HEK293 (cell line): ENCODE measurements around the gene LGALS13.

ENCODE experiments used
- CTCF ChIA-PET: fragments of 350-600 bp; formaldehyde crosslinking; extraction: SDS; loops from one replicate; lab custom pipeline; 2021; ENCODE audit warnings: antibody characterized with exemption; lab: Yijun Ruan, JAX
- POLR2A ChIA-PET: fragments of 300-600 bp; formaldehyde crosslinking; extraction: SDS; loops from one replicate; lab custom pipeline; 2020; ENCODE audit warnings: antibody characterized with exemption, inconsistent platforms; lab: Yijun Ruan, JAX
- H3K27ac ChIP-seq: fragments of 200-500 bp; sonication (Bioruptor generic); 2 replicates; pipeline ENCODE4 v1.5.1; 2014; ENCODE audit warnings: low read depth, low read length, control low read depth, inconsistent platforms; ENCODE audit errors: extremely low read depth
- H3K36me3 ChIP-seq, 2 experiments: fragments of 200-500 bp in 1 of 2; sonication (Bioruptor generic) in 1 of 2; 1 replicate in 1 of 2; 2 replicates in 1 of 2; pipeline ENCODE4 v1.5.1; 2014 to 2017; ENCODE audit warnings: inconsistent platforms in 2 of 2, low read length in 2 of 2; ENCODE audit not compliant: control insufficient read depth in 2 of 2, insufficient read depth in 1 of 2
- H3K4me1 ChIP-seq: fragments of 200-500 bp; sonication (Bioruptor generic); 2 replicates; pipeline ENCODE4 v1.5.1; 2014; ENCODE audit warnings: mild to moderate bottlenecking, low read length, inconsistent platforms; ENCODE audit not compliant: control insufficient read depth, insufficient read depth
- H3K4me3 ChIP-seq: 2 replicates; pipeline ENCODE4 v1.5.1; 2011; ENCODE audit warnings: low read depth, mild to moderate bottlenecking, control low read depth, low read length, moderate library complexity
- H3K9me3 ChIP-seq: fragments of 200-500 bp; sonication (Bioruptor generic); 2 replicates; pipeline ENCODE4 v1.5.1; 2014; ENCODE audit warnings: low read depth, low read length, inconsistent platforms; ENCODE audit not compliant: control insufficient read depth, insufficient read depth
- KLF10 ChIP-seq: fragments of 450-650 bp; IDR thresholded peaks from 2 replicates; pipeline ENCODE4 v1.5.1; 2018; ENCODE audit warnings: missing biosample characterization, mild to moderate bottlenecking, missing genetic modification characterization
- SCRT1 ChIP-seq: fragments of 450-650 bp; formaldehyde crosslinking; IDR thresholded peaks from 2 replicates; pipeline ENCODE4 v1.5.1; 2016; ENCODE audit warnings: missing biosample characterization, missing genetic modification characterization, borderline replicate concordance
- SETDB1 ChIP-seq: IDR thresholded peaks from one replicate; pipeline ENCODE4 v1.6.1; 2017; ENCODE audit warnings: mild to moderate bottlenecking, low read length, moderate library complexity, mixed read lengths; ENCODE audit not compliant: insufficient read length
- ZBTB17 ChIP-seq: fragments of 450-650 bp; formaldehyde crosslinking; IDR thresholded peaks from 2 replicates; pipeline ENCODE4 v1.5.1; 2016; ENCODE audit warnings: missing biosample characterization, missing genetic modification characterization
- ZFP3 ChIP-seq: fragments of 450-650 bp; formaldehyde crosslinking; IDR thresholded peaks from 2 replicates; pipeline ENCODE4 v1.5.1; 2016; ENCODE audit warnings: low read depth, missing biosample characterization, missing genetic modification characterization
- ZFP41 ChIP-seq: fragments of 450-650 bp; formaldehyde crosslinking; IDR thresholded peaks from 2 replicates; pipeline ENCODE4 v1.5.1; 2016; ENCODE audit warnings: missing biosample characterization, missing genetic modification characterization, borderline replicate concordance
- ZFP69B ChIP-seq: fragments of 450-650 bp; formaldehyde crosslinking; IDR thresholded peaks from 2 replicates; pipeline ENCODE4 v1.5.1; 2016; ENCODE audit warnings: missing biosample characterization, missing genetic modification characterization
- ZNF132 ChIP-seq: fragments of 450-650 bp; formaldehyde crosslinking; IDR thresholded peaks from 2 replicates; pipeline ENCODE4 v1.5.1; 2017; ENCODE audit warnings: missing biosample characterization, missing genetic modification characterization, borderline replicate concordance
- ZNF266 ChIP-seq: fragments of 450-650 bp; formaldehyde crosslinking; IDR thresholded peaks from 2 replicates; pipeline ENCODE4 v1.5.1; 2016; ENCODE audit warnings: missing biosample characterization, missing genetic modification characterization, low read depth
- ZNF335 ChIP-seq: fragments of 450-650 bp; formaldehyde crosslinking; conservative IDR thresholded peaks from 2 replicates; pipeline ENCODE4 v1.5.1; 2016; ENCODE audit warnings: missing biosample characterization, missing genetic modification characterization
- ZNF37A ChIP-seq: fragments of 450-650 bp; IDR thresholded peaks from 2 replicates; pipeline ENCODE4 v1.5.1; 2018; ENCODE audit warnings: missing biosample characterization, missing genetic modification characterization
- ZNF394 ChIP-seq: fragments of 450-650 bp; formaldehyde crosslinking; IDR thresholded peaks from 2 replicates; pipeline ENCODE4 v1.5.1; 2016; ENCODE audit warnings: missing biosample characterization, missing genetic modification characterization, mild to moderate bottlenecking, moderate library complexity, borderline replicate concordance
- ZNF544 ChIP-seq: fragments of 450-650 bp; formaldehyde crosslinking; IDR thresholded peaks from 2 replicates; pipeline ENCODE4 v1.5.0; 2017; ENCODE audit warnings: missing biosample characterization, missing genetic modification characterization
- ZNF555 ChIP-seq: fragments of 450-650 bp; formaldehyde crosslinking; conservative IDR thresholded peaks from 2 replicates; pipeline ENCODE4 v1.5.1; 2017; ENCODE audit warnings: missing biosample characterization, mild to moderate bottlenecking, missing genetic modification characterization, inconsistent platforms
- ZNF571 ChIP-seq: fragments of 450-650 bp; formaldehyde crosslinking; IDR thresholded peaks from 2 replicates; pipeline ENCODE4 v1.5.0; 2017; ENCODE audit warnings: missing biosample characterization, missing genetic modification characterization
- ZNF664 ChIP-seq: fragments of 450-650 bp; formaldehyde crosslinking; IDR thresholded peaks from 2 replicates; pipeline ENCODE4 v1.5.1; 2016; ENCODE audit warnings: missing biosample characterization, missing genetic modification characterization
- ZSCAN30 ChIP-seq: fragments of 450-650 bp; IDR thresholded peaks from 2 replicates; pipeline ENCODE4 v1.5.1; 2018; ENCODE audit warnings: missing biosample characterization, mild to moderate bottlenecking, missing genetic modification characterization, moderate library complexity
- TF ChIP-seq, protein P1 (sequence below): fragments of 450-650 bp; formaldehyde crosslinking; IDR thresholded peaks from 2 replicates; pipeline ENCODE4 v1.5.1; 2016; ENCODE audit warnings: missing biosample characterization, missing genetic modification characterization

LGALS13 gene, protein sequence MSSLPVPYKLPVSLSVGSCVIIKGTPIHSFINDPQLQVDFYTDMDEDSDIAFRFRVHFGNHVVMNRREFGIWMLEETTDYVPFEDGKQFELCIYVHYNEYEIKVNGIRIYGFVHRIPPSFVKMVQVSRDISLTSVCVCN

DNA sequence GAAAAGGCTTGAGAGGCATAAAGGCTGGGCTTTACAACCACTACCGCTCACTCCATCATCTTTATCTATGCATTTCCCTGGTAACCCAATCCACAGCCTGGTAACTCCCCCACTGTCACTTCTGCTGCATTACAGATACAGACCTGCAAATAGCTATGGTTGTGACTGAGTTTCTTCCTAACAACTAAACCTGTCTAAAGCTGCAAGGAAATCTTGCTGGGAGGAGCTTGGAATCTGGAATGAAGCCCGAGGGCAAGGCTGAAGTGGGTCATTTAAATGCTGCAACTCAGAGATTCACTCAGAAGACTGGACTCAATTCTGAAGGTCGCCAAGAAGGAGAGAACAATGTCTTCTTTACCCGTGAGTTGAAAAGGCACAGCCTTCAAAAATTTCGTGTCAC lies at the start of gene LGALS13:
Gene LGALS13, plus strand, starts transcription at position 301 of the 400 bp plus-strand sequence. Its CDS starts 45 bp downstream, at position 346.
- Histone ChIP-seq H3K36me3 (no peaks in the 10 kb centered on the region; a peak in 1 of 3 replicates), H3K27ac (no peak within 1 kb of the TSS), H3K9me3 (peaks cover 22% of the 10 kb centered on the region), H3K4me1 (no peaks in the 10 kb centered on the region), H3K4me3 (no peak within 1 kb of the TSS)
- ChIA-PET POLR2A (no interaction called here), CTCF (no interaction called here)
- TF ChIP-seq ZNF544 = no peak
- no peak for TF ChIP-seq ZNF132
- TF ChIP-seq SETDB1 = no peak
- no peak for TF ChIP-seq ZNF266 (tag by site-specific recombination)
- TF ChIP-seq ZFP41 (tag by site-specific recombination) = no peak

DNA sequence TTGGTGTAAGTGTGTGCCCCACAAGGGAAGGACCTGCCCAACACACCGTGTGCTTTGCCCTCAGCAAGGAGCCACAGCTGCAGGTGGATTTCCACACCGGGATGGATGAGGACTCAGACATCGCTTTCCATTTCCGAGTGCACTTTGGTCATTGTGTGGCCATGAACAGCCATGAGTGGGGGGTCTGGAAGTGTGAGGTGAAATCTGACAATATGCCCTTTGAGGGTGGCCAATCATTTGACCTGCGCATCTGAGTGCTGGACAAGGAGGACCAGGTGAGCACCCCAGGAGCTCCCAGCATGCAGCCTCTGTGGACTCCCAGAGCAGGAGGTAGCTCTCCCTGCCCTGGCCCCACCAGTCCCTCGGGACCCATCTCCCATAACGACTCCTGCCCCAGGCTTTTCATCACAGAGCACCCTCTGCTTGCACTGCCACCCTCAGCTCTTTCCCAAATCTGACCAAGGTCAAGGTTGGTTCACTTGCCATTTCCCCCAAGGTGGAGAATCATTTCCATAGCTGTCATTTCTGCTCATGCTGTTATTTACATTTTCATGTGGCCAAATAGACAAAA lies 49.2 kb upstream of the LGALS13 start:
- Histone ChIP-seq H3K4me3 (no peak overlapping the region), H3K9me3 (no peaks in the 10 kb centered on the region), H3K27ac (no peak overlapping the region), H3K4me1 (peaks cover 15% of the 10 kb centered on the region), H3K36me3 (no peaks in the 10 kb centered on the region; a peak in 1 of 3 replicates)
- ChIA-PET POLR2A (interaction anchor here (0.5 to 0.6 kb wide), 2 partner anchors 20 to 98 kb away, joined by 4 read pairs; partner anchors contain the start of gene EID2B), CTCF (interaction anchor here (0.6 to 7.9 kb wide), 15 partner anchors 8 to 1803 kb away, joined by 3 to 148 read pairs (median 3); partner anchors contain the start of genes EID2B, MED29 and PAF1)
- TF ChIP-seq, protein P1, sequence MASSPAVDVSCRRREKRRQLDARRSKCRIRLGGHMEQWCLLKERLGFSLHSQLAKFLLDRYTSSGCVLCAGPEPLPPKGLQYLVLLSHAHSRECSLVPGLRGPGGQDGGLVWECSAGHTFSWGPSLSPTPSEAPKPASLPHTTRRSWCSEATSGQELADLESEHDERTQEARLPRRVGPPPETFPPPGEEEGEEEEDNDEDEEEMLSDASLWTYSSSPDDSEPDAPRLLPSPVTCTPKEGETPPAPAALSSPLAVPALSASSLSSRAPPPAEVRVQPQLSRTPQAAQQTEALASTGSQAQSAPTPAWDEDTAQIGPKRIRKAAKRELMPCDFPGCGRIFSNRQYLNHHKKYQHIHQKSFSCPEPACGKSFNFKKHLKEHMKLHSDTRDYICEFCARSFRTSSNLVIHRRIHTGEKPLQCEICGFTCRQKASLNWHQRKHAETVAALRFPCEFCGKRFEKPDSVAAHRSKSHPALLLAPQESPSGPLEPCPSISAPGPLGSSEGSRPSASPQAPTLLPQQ = peak; percentile 67
- no peak for TF ChIP-seq ZNF664 (tag by site-specific recombination)
- no peak for TF ChIP-seq ZNF394
- no peak for TF ChIP-seq ZNF555 (tag by site-specific recombination)
- TF ChIP-seq ZNF335 (tag by site-specific recombination) = no peak
- TF ChIP-seq ZBTB17 (tag by site-specific recombination) = peak; percentile 62
- no peak for TF ChIP-seq ZSCAN30
- no peak for TF ChIP-seq SCRT1 (tag by site-specific recombination)
- no peak for TF ChIP-seq ZNF37A (tag by site-specific recombination)
- peak; percentile 68; the same call in 1 of the 2 replicates for TF ChIP-seq ZFP69B
- TF ChIP-seq KLF10 (tag by site-specific recombination) = no peak

DNA sequence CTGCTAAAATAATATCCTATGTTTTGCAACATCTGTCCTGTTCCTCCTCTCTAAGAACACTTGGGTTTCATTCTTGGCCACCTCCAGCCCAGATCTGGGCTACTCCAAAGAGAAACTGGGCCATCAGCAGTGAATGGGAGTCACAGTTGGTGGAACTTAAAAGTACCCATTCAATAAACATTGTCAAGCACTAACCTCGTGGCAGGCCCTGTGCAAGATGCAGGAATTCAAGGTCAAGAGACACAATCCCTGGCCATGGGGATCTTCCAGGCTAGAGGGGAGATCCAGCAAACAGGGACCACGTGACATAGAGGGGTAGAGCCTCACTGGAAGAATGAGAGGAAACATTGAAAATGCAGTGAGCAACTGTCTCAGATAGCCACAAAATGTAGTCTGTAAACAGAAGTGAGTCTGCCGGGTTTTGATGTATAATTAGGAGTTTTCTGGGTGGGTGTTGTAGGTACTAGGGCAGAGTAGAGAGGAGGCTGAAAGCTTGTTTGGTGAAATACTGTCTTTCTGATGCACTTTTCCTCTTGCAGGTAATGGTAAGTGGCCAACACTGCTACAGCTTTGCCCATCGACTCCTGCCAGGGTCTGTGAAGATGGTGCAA lies 47.5 kb upstream of the LGALS13 start:
- peaks cover under 1% of the 10 kb centered on the region; the same call in 1 of the 2 replicates for H3K9me3 ChIP-seq
- ChIA-PET CTCF (interaction anchor here (0.6 to 1.9 kb wide), 6 partner anchors 20 to 124 kb away, joined by 3 to 7 read pairs (median 4); no protein-coding TSS in a partner anchor), POLR2A (no interaction called here)

More for the DNA sequence above, 47.5 kb upstream of the LGALS13 start:
- no peak for TF ChIP-seq ZNF571 (tag by site-specific recombination)
- TF ChIP-seq ZFP3 (tag by site-specific recombination) = peak; percentile 94
- Histone ChIP-seq H3K36me3 (no peaks in the 10 kb centered on the region; a peak in 1 of 3 replicates), H3K4me1 (peaks cover 19% of the 10 kb centered on the region), H3K4me3 (no peak overlapping the region), H3K27ac (no peak overlapping the region)
